Adrenal gland (tissue), 5 donors: ENCODE data around the gene FLVCR2.

Experiments used
- CTCF ChIP-seq, 6 experiments: fragments of 450-650 bp in 4 of 6; fragments of 200-600 bp in 2 of 6; sonication (generic) in 1 of 6; IDR thresholded peaks; 1 replicate in 5 of 6; 2 replicates in 1 of 6; pipeline versions ENCODE4 v1.5.1 to v1.8.0; 2016 to 2021; ENCODE audit warnings: antibody characterized with exemption in 6 of 6, mild to moderate bottlenecking in 2 of 6, moderate library complexity in 1 of 6
- POLR2A ChIP-seq, 2 donors: fragments of 450-650 bp; IDR thresholded peaks; one replicate each; pipeline ENCODE4 v1.6.1; 2017; ENCODE audit warnings: antibody characterized with exemption in 2 of 2, mild to moderate bottlenecking in 2 of 2, moderate library complexity in 1 of 2
- donor health status: DM: no; HTN: no; CAD: no.

DNA sequence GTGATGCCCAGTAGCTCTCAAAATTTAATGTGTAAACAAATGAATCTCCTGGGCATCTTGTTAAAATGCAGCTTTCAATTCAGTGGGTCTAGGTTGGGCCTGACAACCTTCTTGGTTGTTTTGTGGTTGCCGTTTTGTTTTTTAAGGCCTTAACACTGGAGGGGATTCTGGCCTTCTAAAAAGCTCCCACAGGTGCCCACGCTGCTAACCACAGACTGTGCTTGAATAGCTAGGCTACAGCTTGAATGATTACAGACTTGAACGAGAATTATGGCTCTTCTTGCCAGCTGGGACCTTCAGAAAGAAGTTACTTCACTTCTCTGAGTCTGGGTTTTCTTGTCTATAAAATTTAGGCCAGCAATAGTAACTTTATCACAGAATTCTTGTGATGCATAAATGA, 1.3 kb upstream of the FLVCR2 start:
- TF ChIP-seq POLR2A (IDR thresholded peaks at IDR 0.05): no peak
- no peak for TF ChIP-seq CTCF (IDR thresholded peaks at IDR 0.05)
